HuH-7.5 (cell line): Measurements from ENCODE around the gene GYG1.
"Not testable (repeated sequence)": the region's sequence is repeated elsewhere in the genome, so short reads cannot be mapped to it uniquely, and the experiment has no call there.

Experiments used
- DNase-seq: peaks from one replicate; pipeline ENCODE4 v3.0.0; 2011; ENCODE audit warnings: low spot score

The GYG1 gene

GRCh38 chr3:148991219-148992026 lies at the start of gene GYG1:
Gene GYG1 (plus strand): TSS chr3:148991540. CDS start chr3:148991641, 101 bp downstream.
- peak; percentile 87 for DNase-seq

DNA sequence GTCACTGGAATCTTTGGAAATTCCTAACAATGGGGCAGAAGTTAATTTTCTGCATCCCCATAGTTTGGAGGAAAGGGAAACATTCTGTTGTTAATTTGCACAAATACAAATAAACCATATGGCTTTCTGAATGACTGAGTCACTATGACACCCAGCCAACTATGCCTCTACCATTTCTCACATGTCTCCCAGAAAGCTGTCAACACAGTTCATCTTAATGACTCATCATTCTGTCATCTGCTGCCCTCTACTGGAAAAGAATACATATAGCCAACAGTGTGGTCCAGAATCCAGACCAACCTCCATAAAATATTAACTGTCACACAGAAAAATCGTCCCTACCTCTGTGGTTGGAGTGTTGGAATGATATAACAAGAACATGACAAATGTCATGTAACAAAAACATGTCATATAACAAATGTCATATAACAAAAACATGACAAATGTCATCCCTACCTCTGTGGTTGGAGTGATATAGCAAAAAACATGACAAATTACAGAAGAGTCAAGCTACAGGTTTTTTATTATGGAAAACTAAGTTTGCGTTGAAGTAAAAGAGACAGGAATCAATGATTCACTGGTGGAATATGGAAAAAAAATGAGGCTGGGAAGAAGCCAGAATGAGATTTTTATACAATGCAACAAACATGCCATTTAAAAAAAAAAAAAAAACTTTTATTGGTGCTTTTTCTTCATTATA lies 47.7 kb upstream of the GYG1 start:
- DNase-seq: peak; percentile 58

DNA sequence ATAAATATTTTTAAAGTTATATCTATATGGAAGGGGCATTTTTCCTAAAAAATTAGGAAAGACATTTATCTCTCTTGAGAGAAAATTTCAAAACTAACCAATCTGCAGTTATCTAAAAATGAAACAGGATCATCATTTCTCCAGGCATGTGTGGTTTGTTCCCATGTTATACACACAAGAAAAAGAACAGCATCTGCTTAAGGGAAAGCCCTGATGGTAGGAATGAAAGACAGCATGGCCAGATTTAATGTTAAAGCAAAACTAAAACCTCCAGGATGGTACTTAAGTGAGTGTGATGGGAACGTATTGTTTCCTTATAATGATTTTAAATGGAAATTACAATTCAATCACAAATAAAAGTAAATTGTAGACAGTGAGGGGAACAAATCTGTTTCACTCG lies 46.2 kb upstream of the GYG1 start:
- no peak for DNase-seq

- no peak for DNase-seq
Measured at GRCh38 chr3:148948913-148949657, 42.3 kb upstream of the GYG1 start.

DNA sequence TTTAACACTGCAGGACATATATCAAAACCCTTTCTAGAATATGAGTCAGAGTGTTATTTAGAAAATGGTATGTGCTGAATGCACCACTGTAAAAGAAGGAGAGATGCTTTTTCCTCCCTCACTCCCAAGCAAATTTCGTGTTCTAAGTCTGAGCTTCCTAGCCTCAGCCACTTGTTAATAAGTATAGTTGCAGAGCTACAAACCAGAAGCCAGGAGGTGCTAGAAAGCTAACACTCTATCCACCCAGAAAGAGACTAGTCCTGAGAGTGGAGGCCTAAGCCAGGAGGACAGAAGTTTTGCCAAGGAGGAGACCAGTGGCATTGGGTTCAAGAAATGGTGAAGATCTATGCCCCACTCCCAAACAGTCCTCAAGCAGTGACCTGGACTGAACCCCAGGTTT lies 40.5 kb upstream of the GYG1 start:
- DNase-seq: no peak

GRCh38 chr3:148951599-148952361 lies 39.6 kb upstream of the GYG1 start:
- DNase-seq: no peak

DNA sequence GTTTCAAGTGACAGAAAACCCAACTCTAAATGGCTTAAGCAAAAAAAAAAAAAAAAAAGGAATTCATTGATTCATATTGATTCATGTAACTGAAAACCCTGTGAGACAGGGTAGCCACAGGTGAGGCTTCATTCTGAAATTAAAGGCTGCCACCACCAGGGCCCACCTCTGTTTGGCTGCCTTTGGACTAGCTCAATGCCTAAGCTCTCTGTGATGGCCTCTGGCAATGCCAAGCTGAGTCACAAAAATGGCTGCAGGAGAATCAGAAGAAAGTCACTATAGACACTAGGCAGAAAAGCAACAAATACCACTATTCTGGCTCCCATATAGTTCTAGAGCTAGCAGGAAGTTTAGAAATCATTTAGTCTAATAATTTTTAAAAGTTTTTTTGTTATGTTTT lies 38.2 kb upstream of the GYG1 start:
- no peak for DNase-seq

DNA sequence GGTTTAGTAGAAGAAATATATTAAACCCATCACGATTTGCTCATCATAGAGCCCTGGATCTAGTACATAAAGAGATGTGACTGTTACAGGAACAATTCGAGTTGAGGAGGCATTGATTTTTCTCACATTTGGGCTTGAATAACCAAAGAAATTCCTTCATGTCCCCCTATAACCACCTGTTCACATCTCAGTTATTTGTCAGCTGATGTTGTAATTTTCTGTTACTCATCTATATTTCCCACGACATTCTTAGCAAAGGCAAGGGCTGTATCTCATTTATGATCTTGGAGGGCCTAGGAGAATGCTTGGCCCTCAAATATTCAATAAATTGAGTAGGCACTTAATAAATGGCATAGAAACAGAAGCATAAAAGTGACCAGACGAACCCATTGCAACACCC lies 36.4 kb upstream of the GYG1 start:
- no peak for DNase-seq

GRCh38 chr3:148955544-148956346 lies 35.6 kb upstream of the GYG1 start:
- DNase-seq: peak; percentile 13

DNA sequence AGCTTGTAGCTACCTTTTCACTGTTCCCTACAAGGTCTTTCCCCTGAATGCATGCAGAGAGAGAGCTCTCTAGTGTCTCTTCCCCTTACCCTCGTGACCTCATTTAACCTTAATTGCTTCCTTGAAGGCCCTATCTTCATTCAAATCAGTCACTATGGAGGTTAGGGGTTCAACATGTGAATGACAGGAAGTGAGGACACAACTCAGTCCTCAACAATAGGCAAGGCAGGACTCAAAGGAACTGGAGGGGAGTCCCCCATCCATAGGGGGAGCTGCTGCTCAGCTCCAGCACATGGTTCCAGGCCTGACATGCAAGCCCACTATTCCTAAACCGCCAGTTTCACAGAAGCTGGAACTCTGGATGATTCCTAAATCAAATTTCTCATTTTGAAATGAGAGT lies 33.8 kb upstream of the GYG1 start:
- DNase-seq: no peak

DNA sequence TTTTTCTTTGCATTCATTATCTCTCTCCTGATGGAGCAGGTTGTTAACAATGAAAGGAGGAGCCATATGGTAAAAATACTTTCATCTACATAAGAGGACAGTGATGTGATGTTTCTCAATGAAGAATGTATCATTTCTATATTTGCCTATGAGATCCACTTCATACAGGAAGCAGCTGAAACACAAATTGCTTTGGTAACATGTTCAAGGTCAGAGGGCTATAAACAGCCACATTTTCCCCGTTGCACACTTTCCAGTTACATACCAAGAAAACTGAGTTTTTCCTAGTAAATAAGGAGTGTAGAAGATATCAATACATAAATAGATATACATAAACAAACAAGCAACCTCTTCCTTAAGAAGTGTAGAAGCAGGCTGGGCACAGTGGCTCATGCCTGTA lies 32.6 kb upstream of the GYG1 start:
- DNase-seq: no peak

DNA sequence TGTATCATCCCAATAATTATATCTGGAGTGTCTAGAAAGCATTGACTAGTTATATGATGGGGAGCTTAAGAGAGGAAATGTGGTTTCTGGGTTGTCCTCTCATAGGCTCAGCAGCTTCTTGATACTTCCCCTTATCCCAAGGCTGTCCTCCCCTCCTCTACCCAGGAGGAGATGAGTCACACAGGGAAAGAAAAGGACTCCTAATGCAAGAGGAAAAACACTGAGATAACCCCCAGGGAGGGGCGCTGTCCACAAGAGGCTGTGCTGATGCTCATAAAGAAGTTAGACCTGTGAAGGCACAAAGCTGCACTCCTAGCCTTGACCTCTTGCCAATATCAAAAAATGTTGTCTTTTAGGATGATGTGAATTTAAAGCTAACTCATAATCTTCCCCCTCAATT lies 28.8 kb upstream of the GYG1 start:
- DNase-seq: no peak

GRCh38 chr3:148964809-148965208 lies 26.5 kb upstream of the GYG1 start:
- no peak for DNase-seq

DNA sequence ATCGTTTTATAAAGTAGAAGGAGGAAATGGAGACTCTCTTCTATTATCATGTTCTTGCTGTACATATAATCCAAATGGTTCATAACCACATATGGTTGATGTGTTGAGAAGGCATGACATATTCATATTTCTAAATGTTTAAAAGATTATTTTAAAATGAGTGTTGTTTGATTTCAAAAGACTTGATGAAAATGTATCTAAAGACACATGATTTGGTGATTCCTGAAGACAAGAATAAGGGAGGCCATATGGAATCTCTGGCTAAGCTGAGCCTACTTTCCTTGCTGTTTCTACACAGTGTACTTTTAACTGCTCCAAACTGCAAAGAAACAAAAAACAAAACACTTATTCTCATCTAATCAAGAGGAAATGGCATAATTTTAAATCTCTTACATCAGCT lies 23.0 kb upstream of the GYG1 start:
- no peak for DNase-seq

DNA sequence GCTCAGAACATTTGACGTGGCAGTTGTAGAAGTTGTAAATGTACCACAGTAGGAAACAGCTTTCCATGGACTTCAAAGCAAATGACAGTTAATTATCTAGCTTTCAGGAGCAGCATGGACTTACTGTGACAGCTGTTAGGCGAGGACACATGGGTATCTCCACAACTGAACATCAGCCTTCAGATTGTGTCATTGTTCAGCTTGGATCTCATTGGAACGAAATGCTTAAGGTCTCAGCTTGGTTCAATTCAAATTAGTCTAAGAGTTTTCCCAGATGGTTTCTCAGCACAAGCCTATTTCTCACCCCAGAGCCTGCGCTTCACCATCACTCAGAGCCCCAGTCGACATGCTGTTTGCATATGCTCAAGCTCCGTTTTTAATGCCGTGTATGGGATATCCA lies 21.1 kb upstream of the GYG1 start:
- no peak for DNase-seq

DNA sequence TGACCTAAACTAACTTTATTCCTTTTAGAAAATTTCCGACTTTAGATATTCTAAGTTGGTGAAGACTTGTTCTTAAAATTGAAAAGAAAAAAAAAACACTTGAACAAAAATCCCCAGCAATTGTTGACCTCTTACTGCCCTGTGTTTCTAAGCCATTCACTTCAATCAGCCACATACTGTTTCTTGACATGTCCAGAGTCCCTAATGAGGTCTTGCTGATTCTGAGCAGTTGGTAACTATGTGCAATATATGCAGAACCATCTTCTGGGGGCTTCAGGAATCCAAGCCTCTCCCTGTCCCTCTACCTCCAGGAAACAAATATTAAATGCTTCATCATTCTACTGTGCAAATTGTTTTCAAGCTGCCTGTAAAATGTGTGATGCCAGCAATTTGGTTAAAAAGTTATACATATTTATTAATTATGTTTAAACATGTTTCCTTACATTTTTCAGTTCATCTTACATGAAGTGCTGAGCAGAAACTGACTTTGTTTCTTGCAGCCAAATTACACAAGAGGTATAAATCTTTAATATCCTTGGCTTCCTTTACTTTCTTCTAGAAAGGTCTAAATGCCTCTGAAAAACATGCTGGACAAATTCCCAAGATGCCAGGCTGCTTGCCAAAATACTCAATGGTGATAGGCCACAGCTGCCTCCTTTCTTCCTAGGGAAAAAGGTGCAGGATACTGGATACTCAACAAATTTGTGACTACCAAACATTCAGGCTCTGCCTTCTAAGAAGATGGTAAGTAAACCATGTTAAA lies 19.8 kb upstream of the GYG1 start:
- DNase-seq: no peak

GRCh38 chr3:148974726-148975125 lies 16.6 kb upstream of the GYG1 start:
- DNase-seq: no peak

DNA sequence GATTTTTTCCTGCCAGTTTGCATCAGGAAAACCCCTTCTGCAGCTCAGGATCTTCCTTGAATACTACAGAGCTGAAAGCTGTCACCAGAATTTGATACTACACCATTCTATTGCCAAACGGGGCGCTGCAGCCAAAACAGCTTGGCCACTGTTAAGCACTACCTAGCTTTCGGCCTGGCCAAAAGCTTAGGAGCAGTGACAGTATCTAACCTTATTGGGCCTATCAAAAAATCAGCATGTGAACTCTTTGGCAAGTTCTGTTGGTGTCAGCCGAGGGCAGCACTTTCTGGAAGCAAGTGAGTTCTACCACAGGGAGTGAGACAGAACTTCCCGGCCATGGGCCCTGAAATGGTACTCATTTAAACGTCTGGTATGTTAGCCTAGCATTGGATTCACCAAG lies 16.1 kb upstream of the GYG1 start:
- DNase-seq: no peak

DNA sequence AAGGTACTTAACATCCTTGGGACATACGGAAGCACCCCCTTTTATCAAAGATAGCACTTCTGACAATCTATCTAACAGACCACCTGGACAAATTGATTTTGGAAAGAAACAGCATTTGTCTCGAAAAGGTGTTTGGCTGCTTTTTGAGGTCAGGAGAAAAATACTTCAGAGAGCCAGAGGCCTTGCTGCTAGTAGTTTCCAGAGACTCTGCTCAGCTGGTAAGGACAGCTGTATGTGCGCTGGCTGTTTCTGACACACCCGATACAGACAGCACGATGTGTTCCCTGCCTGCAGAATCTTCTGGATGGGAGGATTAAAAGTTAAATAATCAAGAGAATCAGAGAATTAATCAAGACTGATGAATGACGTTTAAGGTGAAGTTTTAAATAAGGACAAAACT lies 15.6 kb upstream of the GYG1 start:
- DNase-seq: no peak

GRCh38 chr3:148981273-148981672 lies 10.1 kb upstream of the GYG1 start:
- no peak for DNase-seq

GRCh38 chr3:148987551-148987950 lies 3.8 kb upstream of the GYG1 start:
- not testable (repeated sequence) for DNase-seq
